K562 (cell line): ENCODE results near the gene PAM. TPM values are rescaled to one million over a fixed set of nuclear protein-coding genes. Genes with fewer than 3 reads are reported as not detected.

Experiments
- ATAC-seq: fragments of 200-7000 bp; cut with Tn5 transposase; 3 replicates; pipeline ENCODE4 v1.9.1; 2020; ENCODE audit warnings: moderate library complexity
- BruUV-seq: library from RNA; stranded (reverse); fragments of 400-500 nt; replicated peaks from 2 replicates; lab custom pipeline; 2021; lab: Mats Ljungman, UMichigan
- CTCF ChIA-PET: fragments of 300-600 bp; formaldehyde crosslinking; extraction: SDS; loops from one replicate; lab custom pipeline; 2021; ENCODE audit warnings: low intra/inter-chr PET ratio; lab: Yijun Ruan, JAX
- POLR2A ChIA-PET: fragments of 300-600, 350-650 bp; sonication (Branson Sonifier 250); formaldehyde crosslinking; extraction: SDS; loops from one replicate; lab custom pipeline; 2021; ENCODE audit warnings: antibody characterized with exemption, inconsistent platforms; lab: Yijun Ruan, JAX
- DNase-seq, 4 experiments: peaks; one replicate each; pipeline versions ENCODE4 v3.0.0 to v3.0.0-alpha.2; 2011 to 2018; ENCODE audit warnings: low spot score in 3 of 4, mixed read lengths in 3 of 4; ENCODE audit errors: extremely low read depth in 1 of 4
- FAIRE-seq: peaks from 2 replicates; lab custom pipeline; 2011; peaks lifted over from hg19 to GRCh38; lab: Jason Lieb, UNC
- H2AFZ ChIP-seq: 2 replicates; pipeline ENCODE4 v1.6.0; 2011; ENCODE audit warnings: low read depth, low read length, control low read depth, inconsistent platforms
- H3K27ac ChIP-seq: fragments of 200-600 bp; 3 replicates; pipeline ENCODE4 v1.8.0; 2011; ENCODE audit warnings: low read depth, mild to moderate bottlenecking, control low read depth, inconsistent platforms, low read length, moderate library complexity, mixed read lengths; ENCODE audit errors: extremely low read depth
- H3K27me3 ChIP-seq, 2 experiments: fragments of 300-600 bp in 1 of 2; 2 replicates in 1 of 2; 3 replicates in 1 of 2; pipeline versions ENCODE4 v1.6.0 to v1.8.0; 2011; ENCODE audit warnings: inconsistent platforms in 2 of 2, low read length in 2 of 2, mild to moderate bottlenecking in 1 of 2, mixed read lengths in 1 of 2, moderate library complexity in 1 of 2; ENCODE audit not compliant: control insufficient read depth in 2 of 2, insufficient read depth in 2 of 2
- H3K36me3 ChIP-seq: fragments of 300-600 bp; 3 replicates; pipeline ENCODE4 v1.8.0; 2011; ENCODE audit warnings: mild to moderate bottlenecking, low read length, inconsistent platforms; ENCODE audit not compliant: control insufficient read depth, insufficient read depth
- H3K4me1 ChIP-seq, 2 experiments: fragments of 200-600 bp in 1 of 2; replicated peaks in 1 of 2; 2 replicates in 1 of 2; 3 replicates in 1 of 2; pipeline versions ENCODE4 v1.5.1 to v1.8.0; 2011; ENCODE audit warnings: inconsistent platforms in 2 of 2, low read length in 2 of 2, mild to moderate bottlenecking in 1 of 2, mixed read lengths in 1 of 2, moderate library complexity in 1 of 2; ENCODE audit not compliant: control insufficient read depth in 2 of 2, insufficient read depth in 2 of 2
- H3K4me2 ChIP-seq: 2 replicates; pipeline ENCODE4 v1.6.1; 2011; ENCODE audit warnings: low read length, control low read depth, inconsistent platforms, mixed read lengths; ENCODE audit not compliant: insufficient read depth
- H3K4me3 ChIP-seq: fragments of 200-600 bp; sonication (generic), shearing (Covaris generic); 2 replicates; pipeline ENCODE4 v1.5.1; 2016; ENCODE audit warnings: control low read depth, inconsistent platforms
- H3K79me2 ChIP-seq: fragments of 200-600 bp; 3 replicates; pipeline ENCODE4 v1.8.0; 2011; ENCODE audit warnings: low read length, inconsistent platforms; ENCODE audit not compliant: control insufficient read depth, insufficient read depth
- H3K9ac ChIP-seq, 2 experiments: 2 replicates each; pipeline versions ENCODE4 v1.6.0 to v1.6.1; 2011; ENCODE audit warnings: low read depth in 2 of 2, low read length in 2 of 2, control low read depth in 1 of 2, inconsistent platforms in 1 of 2, mild to moderate bottlenecking in 1 of 2, mixed read lengths in 1 of 2; ENCODE audit not compliant: insufficient read depth in 1 of 2
- H3K9me1 ChIP-seq: one replicate; pipeline ENCODE4 v1.6.0; 2011; ENCODE audit warnings: inconsistent platforms, mild to moderate bottlenecking, low read length, moderate library complexity; ENCODE audit not compliant: control insufficient read depth, insufficient read depth
- H3K9me3 ChIP-seq: replicated peaks from 2 replicates; pipeline ENCODE4 v1.5.1; 2011; ENCODE audit warnings: low read depth, low read length, inconsistent platforms; ENCODE audit not compliant: control insufficient read depth, insufficient read depth
- H4K20me1 ChIP-seq: replicated peaks from 2 replicates; pipeline ENCODE4 v1.6.1; 2011; ENCODE audit warnings: low read length, inconsistent platforms, mixed read lengths; ENCODE audit not compliant: control insufficient read depth, insufficient read depth
- CEBPB ChIP-seq: fragments of 450-650 bp; IDR thresholded peaks from 2 replicates; pipeline ENCODE4 v1.6.1; 2016; ENCODE audit warnings: missing genetic modification characterization, missing compliant biosample characterization
- EP300 ChIP-seq: IDR thresholded peaks from 2 replicates; pipeline ENCODE4 v1.6.1; 2012; ENCODE audit warnings: low read length, improper control_type of control experiment
- EP400 ChIP-seq: fragments of 450-650 bp; IDR thresholded peaks from 2 replicates; pipeline ENCODE4 v1.6.1; 2017; ENCODE audit warnings: antibody characterized with exemption, mild to moderate bottlenecking, moderate library complexity
- FIP1L1 ChIP-seq: fragments of 200-400 bp; formaldehyde crosslinking; IDR thresholded peaks from 2 replicates; pipeline ENCODE4 v1.6.1; 2018; ENCODE audit warnings: mild to moderate bottlenecking, low read depth, low read length; ENCODE audit not compliant: poor library complexity, severe bottlenecking
- HNRNPH1 ChIP-seq: fragments of 200-400 bp; formaldehyde crosslinking; optimal IDR thresholded peaks from 2 replicates; pipeline ENCODE3; 2017; ENCODE audit warnings: low read depth, mild to moderate bottlenecking, low read length, moderate library complexity
- JUNB ChIP-seq: fragments of 450-650 bp; formaldehyde crosslinking; conservative IDR thresholded peaks from 2 replicates; pipeline ENCODE4 v1.4.0; 2020; ENCODE audit warnings: mild to moderate bottlenecking
- LCOR ChIP-seq: sonication (generic); formaldehyde crosslinking; IDR thresholded peaks from 2 replicates; pipeline ENCODE4 v1.8.0; 2022; ENCODE audit warnings: mild to moderate bottlenecking, missing genetic modification reagents
- RBM25 ChIP-seq: fragments of 200-400 bp; formaldehyde crosslinking; IDR thresholded peaks from 2 replicates; pipeline ENCODE4 v1.6.1; 2018; ENCODE audit warnings: low read length, low read depth, moderate library complexity; ENCODE audit not compliant: severe bottlenecking
- SMARCE1 ChIP-seq: fragments of 450-650 bp; IDR thresholded peaks from 2 replicates; pipeline ENCODE4 v1.7.1; 2016; ENCODE audit warnings: mild to moderate bottlenecking
- TAF1 ChIP-seq: IDR thresholded peaks from 2 replicates; pipeline ENCODE4 v1.6.1; 2011; ENCODE audit warnings: mild to moderate bottlenecking, low read length, moderate library complexity; ENCODE audit not compliant: insufficient read depth, control insufficient read depth, severe bottlenecking; ENCODE audit errors: extremely low read depth
- TEAD2 ChIP-seq: fragments of 450-650 bp; IDR thresholded peaks from 2 replicates; pipeline ENCODE4 v1.6.1; 2016; ENCODE audit warnings: missing genetic modification characterization, control low read depth, missing compliant biosample characterization
- ZKSCAN8 ChIP-seq: fragments of 200-800 bp; sonication (Bioruptor generic); IDR thresholded peaks from 2 replicates; pipeline ENCODE4 v1.6.1; 2016; ENCODE audit warnings: missing genetic modification characterization, missing compliant biosample characterization
- ZNF551 ChIP-seq: fragments of 250-450 bp; sonication (Bioruptor Pico); IDR thresholded peaks from 2 replicates; pipeline ENCODE4 v1.5.0; 2021; ENCODE audit warnings: mild to moderate bottlenecking, moderate library complexity
- ZNF586 ChIP-seq: fragments of 450-650 bp; formaldehyde crosslinking; conservative IDR thresholded peaks from 2 replicates; pipeline ENCODE4 v1.4.0; 2020; ENCODE audit warnings: mild to moderate bottlenecking, moderate library complexity
- ZNF77 ChIP-seq: fragments of 250-450 bp; sonication (Bioruptor Pico); IDR thresholded peaks from 2 replicates; pipeline ENCODE4 v1.5.0; 2020
- in situ Hi-C: fragments of 300-500 bp; cut with MboI; formaldehyde crosslinking; loops from 4 replicates; pipeline ENCODE4 v1.15.0; 2018; ENCODE audit warnings: inconsistent platforms, mixed read lengths
- intact Hi-C: fragments of 100-400 bp; cut with micrococcal nuclease; formaldehyde crosslinking; loops from 2 replicates; pipeline ENCODE4 v1.14.2; 2022
- polyA plus RNA-seq, 8 experiments: library from polyadenylated mRNA; depleted of rRNA in 4 of 8; stranded (reverse) in 5 of 8; unstranded in 3 of 8; fragments of >200 nt; fragmentation: Nextera tagmentation in 2 of 8; fragmentation: Illumina TruSeq in 1 of 8; extraction: Ambion mirVana in 2 of 8; extraction: Trizol in 1 of 8; gene quantifications; 2 replicates each; pipeline versions ENCODE4 v1.2.1 to v1.2.3, GENCODE V29; 2011 to 2014; ENCODE audit warnings: inconsistent platforms in 1 of 8, missing spikeins in 1 of 8
- total RNA-seq, 7 experiments: library from RNA; depleted of rRNA in 6 of 7; stranded (reverse); fragments of >200 nt in 6 of 7; fragmentation: Illumina TruSeq in 2 of 7; extraction: Trizol in 2 of 7; gene quantifications; 2 replicates each; pipeline versions ENCODE4 v1.2.1 to v1.2.3, GENCODE V29; 2011 to 2021; ENCODE audit warnings: low replicate concordance in 1 of 7
- TF ChIP-seq, protein P1 (sequence below), 2 experiments: fragments of 200-800 bp in 1 of 2; sonication (Bioruptor generic) in 1 of 2; sonication (generic) in 1 of 2; formaldehyde crosslinking in 1 of 2; IDR thresholded peaks in 1 of 2; conservative IDR thresholded peaks in 1 of 2; 2 replicates each; pipeline versions ENCODE4 v1.5.0 to v1.6.1; 2016 to 2020; ENCODE audit warnings: missing compliant biosample characterization in 1 of 2, missing genetic modification characterization in 1 of 2, missing genetic modification reagents in 1 of 2

PAM gene
- total and polyA plus RNA-seq, 9 of the 15 experiments (the other 6 are each of a cell fraction or from before 2014, with no cell fraction given) = 0.39 to 3.1 (median 0.77) TPM

DNA sequence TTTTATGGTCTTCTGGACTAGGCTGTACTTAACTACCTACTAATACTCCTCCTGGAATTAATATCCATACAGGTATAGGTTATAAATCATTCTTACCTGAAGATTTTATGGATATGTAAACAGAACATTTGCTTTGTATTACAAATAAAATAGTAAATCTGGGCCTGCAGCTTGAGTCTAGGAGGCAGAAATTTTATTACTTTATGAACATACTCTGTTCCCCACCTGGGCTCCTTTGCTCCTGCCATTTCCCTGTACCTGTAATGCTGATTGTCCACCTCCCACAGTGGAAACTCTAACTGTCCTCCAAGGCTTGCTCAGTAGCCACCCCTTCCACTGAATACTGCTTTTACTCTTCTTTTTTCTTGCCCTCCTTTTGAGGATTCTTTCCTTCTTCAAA, 108.0 kb downstream of the PAM start:
- H3K9ac ChIP-seq = no peak overlapping the region
- ChIA-PET CTCF (no interaction called here), POLR2A (interaction anchor here (0.7 kb wide), 1 partner anchor 10 kb away, joined by 3 read pairs; no protein-coding TSS in a partner anchor)
- no peaks in the 10 kb centered on the region for H3K79me2 ChIP-seq
- H4K20me1 ChIP-seq = no peaks in the 10 kb centered on the region
- no TSS peak for BruUV-seq
- FAIRE-seq = no peak
- ATAC-seq = no peak
- DNase-seq = no peak
- H3K27ac ChIP-seq = no peak overlapping the region
- peaks cover 0 to 7% of the 10 kb centered on the region in 2 experiments; a peak in 1 of 5 replicates for H3K4me1 ChIP-seq
- H3K4me2 ChIP-seq = no peak overlapping the region
- H2AFZ ChIP-seq = no peak overlapping the region
- no peaks in the 10 kb centered on the region for H3K9me3 ChIP-seq
- in situ Hi-C loops (no loop called here), intact Hi-C loops (no loop called here)
- TF ChIP-seq ZNF551 (CRISPR knock-in tag) = no peak
- TF ChIP-seq RBM25 = no peak
- TF ChIP-seq ZNF77 (CRISPR knock-in tag) = no peak
- no peak for TF ChIP-seq EP400
- TF ChIP-seq CEBPB = no peak
- TF ChIP-seq EP300 = no peak
- no peak for TF ChIP-seq TAF1
- no peak for TF ChIP-seq HNRNPH1
- TF ChIP-seq SMARCE1 = no peak
- TF ChIP-seq TEAD2 = no peak
- TF ChIP-seq ZKSCAN8 (CRISPR knock-in tag) = no peak
- no peak for TF ChIP-seq JUNB (CRISPR knock-in tag)
- no peak for TF ChIP-seq ZNF586
- no peak for TF ChIP-seq LCOR (CRISPR knock-in tag)
- TF ChIP-seq, protein P1, sequence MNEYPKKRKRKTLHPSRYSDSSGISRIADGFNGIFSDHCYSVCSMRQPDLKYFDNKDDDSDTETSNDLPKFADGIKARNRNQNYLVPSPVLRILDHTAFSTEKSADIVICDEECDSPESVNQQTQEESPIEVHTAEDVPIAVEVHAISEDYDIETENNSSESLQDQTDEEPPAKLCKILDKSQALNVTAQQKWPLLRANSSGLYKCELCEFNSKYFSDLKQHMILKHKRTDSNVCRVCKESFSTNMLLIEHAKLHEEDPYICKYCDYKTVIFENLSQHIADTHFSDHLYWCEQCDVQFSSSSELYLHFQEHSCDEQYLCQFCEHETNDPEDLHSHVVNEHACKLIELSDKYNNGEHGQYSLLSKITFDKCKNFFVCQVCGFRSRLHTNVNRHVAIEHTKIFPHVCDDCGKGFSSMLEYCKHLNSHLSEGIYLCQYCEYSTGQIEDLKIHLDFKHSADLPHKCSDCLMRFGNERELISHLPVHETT (CRISPR knock-in tag; conservative IDR thresholded peaks at IDR 0.05 in 1 of 2, IDR thresholded peaks at IDR 0.05 in 1 of 2) = no peak
- TF ChIP-seq FIP1L1 = no peak
- no peaks in the 10 kb centered on the region for H3K9me1 ChIP-seq
- H3K36me3 ChIP-seq = no peaks in the 10 kb centered on the region
- no peak overlapping the region for H3K4me3 ChIP-seq
- peaks cover 4 to 13% of the 10 kb centered on the region in 2 experiments; a peak in 4 of 5 replicates for H3K27me3 ChIP-seq
